HG03097 (cell line): ENCODE data around the gene HMGN3.
"Not testable (repeated sequence)": the region's sequence is repeated elsewhere in the genome, so short reads cannot be mapped to it uniquely, and the experiment has no call there.

Experiments
- ATAC-seq: cut with Tn5 transposase; IDR thresholded peaks from one replicate; pipeline ENCODE4 v1.9.1; 2021; ENCODE audit not compliant: unreplicated experiment, low FRiP score

The HMGN3 gene

DNA sequence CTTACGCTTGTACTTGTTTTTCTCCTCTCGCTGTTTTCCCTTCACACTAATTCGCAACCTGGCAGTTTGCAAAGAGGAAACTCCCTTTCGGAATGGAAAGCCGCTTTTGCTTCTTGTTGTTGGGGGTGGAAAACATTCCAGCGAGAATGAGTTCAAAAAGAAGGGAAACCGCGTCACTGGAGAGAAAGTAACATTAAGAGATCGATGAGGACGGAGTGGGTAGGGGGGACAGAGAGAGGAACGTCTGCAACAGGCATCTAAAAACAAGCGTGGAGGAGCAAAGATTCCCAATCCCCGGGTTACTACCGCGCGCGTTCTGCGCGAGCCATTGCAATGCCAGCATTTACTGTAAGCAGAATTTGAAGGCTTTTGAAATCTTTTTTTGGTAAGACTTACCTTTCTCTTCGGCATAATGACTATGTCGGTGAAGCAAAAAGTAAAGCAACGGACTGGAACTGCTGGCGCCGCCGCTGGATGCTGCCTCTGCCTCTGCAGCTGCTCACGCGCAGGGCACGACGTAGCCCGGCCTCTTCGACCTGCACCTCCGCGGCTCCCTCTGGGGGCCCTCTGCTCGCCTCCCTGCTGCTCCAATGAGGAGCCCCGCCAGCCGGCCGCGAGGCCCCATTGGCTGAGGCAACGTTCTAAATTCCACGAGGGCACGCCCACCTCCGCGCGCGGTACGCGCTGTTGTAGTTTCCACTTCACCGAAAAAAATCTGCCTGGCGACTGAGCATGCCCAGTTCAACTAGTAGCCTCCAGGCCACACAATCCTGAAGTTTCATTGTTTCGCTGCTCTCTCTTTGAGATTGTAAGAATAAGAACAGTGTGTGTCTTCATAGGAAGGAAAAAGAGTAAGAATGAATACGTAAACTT is at the start of gene HMGN3:
Gene HMGN3, minus strand, starts transcription at position 533 of the 873 bp plus-strand sequence.
- ATAC-seq, result peak; percentile 94

DNA sequence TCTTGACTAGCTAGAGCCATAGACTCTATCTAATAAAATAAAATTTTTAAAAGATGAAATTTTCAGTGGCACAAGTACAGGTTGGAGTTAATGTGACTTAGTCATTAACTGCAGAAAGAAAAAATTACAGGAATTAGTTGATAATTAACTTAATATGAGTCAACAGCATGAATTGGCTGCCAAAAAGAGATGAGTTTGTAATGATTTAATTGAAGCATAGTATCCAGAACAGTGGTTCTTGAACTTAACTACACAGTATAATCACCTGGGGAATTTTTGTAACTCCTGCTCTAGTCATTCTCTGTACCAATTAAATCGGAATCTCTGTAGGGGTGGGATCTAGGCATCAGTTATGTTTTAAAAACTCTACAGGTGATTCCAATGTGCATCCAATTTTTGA is 46.3 kb upstream of the HMGN3 start:
- no peak for ATAC-seq

DNA sequence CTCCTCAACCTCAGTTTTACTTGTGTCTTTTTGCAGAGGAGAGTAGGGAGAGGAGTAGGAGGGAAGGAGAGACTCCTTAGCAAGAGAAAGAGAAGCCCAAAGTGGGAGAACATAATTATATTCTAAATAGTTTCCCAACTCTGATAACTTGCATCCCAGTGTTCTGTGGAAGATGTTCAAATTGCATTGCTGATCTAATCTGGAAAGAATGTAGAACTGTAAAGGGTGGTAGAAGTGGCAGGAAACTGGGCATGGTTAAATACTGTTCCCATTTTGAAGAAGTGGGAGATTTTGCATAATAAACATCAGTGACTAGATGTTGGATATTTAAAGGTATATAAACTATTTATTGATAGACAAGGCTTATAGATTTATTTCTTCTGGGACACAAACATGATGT is 42.6 kb upstream of the HMGN3 start:
- no peak for ATAC-seq

DNA sequence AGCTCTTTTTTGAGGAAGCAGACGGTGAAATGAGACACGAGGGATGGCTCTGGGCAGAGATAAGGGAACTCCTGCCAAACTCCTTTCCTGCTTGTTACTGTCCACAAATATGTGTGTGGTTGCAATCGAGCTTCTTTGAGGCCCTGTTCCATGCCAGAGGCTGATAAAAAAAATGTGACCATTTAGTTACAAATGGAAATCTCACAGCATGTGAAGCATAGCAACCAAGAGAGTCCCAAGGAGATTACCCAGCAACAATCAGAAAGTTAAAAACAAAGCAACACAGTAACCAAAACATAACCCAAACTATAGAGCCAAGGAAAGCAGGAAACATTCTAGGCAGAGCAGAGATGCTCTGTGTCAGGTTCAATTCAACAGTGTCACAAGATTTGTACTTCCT is 35.4 kb upstream of the HMGN3 start:
- ATAC-seq, result no peak

DNA sequence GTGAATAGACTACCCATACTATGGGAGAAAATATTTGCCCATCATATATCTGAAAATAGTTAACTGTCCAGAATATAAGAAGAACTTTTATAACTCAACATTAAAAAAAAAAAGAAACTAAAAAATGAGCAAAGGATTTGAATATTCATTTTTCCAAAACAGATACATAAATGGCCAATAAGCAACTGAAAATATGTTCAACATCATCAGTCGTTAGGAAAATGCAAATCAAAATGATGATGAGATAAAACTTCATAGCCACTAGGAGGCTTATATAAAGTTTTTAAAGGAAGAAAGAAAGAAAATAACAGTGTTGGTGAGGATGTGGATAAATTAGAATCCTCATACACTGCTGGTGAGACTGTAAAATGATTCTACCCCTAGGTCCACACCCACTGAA is 32.6 kb upstream of the HMGN3 start:
- ATAC-seq, result no peak

DNA sequence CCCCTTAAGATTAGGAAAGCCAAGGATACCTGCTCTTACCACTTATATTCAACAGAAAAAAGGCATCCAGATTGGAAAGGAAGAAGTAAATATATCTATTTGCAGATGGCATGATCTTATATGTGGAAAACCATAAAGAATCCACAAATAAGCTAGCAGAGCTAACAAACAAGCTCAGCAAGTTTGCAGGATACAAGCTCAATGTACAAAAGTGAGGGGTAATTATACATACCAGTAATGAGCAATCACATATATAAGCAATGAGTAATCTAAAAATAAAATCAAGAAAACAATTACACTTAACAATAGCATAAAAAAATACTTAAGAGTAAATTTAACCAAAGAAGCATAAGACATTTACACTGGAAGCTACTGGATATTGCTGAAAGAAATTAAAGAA is 31.6 kb upstream of the HMGN3 start:
- ATAC-seq, result no peak

DNA sequence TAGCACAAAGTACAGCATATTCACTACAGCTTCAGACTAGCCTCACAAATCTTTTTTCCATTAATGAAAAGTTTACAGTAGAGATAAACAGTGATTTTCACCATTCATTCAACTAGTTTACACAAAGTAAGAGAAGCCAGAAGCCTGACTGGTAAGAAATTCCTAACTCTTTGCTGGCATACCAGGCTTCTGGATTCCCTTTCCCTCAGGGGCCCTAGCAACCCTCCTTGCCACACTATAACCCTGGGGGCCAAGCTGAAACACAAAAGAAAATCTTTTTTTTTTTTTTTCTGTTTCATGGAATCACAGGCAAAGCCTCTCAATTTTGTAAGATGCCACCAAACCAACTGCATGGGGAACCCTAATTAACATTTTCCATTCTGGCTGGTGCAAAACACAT is 28.9 kb upstream of the HMGN3 start:
- no peak for ATAC-seq

DNA sequence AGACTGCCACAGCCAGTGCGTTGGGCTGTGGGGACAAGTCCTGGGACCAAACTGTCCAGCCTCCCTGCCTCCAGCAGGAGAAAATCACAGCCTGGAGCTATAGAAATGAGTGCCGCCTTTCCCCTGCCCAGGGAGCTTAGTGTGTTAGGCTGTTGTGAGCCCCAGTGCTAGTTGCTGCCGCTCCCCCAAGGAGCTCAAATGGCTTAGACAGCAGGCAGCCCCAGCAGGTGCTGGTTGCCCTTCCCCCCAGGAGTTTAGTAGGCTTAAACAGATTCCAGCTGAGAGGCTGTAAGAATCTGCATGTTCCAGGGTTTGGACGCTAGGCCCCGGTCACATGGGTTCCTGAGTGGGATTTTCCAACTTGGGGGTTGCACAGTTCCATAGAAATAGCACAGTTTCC is 27.2 kb upstream of the HMGN3 start:
- ATAC-seq, result no peak

DNA sequence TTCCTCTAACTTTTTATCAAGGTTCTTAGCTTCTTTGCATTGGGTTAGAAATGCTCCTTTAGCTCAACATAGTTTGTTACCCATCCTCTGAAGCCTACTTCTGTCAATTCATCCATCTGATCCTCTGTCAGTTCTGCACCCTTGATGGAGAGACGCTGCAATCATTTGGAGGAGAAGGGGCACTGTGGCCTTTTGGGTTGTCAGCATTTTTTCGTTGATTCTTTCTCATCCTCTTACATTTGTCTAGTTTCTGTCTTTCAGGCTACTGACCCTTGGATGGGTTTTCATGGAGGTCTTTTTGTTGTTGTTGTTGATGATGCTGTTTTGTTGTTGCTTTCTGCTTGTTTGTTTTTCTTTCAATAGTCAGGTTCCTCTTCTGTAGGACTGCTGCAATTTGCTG is 26.3 kb upstream of the HMGN3 start:
- ATAC-seq, result no peak

DNA sequence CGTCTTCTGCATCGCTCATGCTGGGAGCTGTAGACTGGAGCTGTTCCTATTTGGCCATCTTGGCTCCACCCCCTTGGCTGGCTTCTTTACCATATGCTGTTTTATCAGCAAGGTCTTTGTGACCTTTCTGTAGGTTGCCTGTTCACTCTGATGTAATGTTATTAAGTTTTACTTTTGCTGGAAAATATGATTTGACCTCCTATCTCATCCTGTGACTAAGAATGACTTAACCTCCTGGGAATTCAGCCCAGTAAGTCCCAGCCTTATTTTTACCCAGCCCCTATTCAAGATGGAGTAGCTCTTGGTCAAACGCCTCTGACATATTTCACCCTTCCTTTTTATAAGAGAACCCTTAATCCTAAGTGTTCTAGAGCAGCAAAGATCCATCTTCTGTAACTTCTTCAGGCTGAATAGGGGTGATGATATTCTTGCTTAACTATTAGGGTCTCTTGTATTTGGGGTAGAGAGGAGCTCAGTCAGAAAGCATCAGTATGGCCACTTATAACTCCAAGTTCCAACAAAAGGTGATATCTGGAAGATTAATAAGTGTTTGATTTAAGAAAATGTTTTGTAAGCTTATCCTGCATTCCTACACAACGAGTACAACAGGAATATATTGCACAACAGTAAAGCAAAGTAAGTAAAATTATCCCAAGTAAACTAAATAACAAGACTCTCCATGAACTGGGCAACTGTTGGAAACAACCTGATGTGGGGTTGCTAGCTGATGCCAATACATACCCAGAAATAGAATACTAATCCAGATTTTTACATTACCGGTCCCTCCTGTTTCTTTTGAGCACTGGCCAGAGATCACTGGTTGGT is 23.1 kb upstream of the HMGN3 start:
- no peak for ATAC-seq

DNA sequence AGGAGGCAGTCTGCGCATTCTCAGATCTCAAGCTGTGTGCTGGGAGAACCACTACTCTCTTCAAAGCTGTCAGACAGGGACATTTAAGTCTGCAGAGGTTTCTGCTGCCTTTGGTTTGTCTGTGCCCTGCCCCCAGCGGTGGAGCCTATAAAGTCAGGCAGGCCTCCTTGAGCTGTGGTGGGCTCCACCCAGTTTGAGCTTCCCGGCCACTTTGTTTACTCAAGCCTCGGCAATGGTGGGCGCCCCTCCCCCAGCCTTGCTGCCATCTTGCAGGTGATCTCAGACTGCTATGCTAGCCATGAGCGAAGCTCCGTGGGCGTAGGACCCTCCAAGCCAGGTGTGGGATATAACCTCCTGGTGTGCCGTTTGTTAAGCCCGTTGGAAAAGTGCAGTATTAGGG is 22.3 kb upstream of the HMGN3 start:
- not testable (repeated sequence) for ATAC-seq

DNA sequence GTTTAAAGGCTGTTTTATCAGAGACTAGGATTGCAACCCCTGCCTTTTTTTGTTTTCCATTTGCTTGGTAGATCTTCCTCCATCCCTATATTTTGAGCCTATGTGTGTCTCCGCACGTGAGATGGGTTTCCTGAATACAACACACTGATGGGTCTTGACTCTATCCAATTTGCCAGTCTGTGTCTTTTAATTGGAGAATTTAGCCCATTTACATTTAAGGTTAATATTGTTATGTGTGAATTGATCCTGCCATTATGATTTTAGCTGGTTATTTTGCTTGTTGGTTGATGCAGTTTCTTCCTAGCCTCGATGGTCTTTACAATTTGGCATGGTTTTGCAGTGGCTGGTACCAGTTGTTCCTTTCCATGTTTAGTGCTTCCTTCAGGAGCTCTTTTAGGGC is 20.6 kb upstream of the HMGN3 start:
- ATAC-seq, result not testable (repeated sequence)

DNA sequence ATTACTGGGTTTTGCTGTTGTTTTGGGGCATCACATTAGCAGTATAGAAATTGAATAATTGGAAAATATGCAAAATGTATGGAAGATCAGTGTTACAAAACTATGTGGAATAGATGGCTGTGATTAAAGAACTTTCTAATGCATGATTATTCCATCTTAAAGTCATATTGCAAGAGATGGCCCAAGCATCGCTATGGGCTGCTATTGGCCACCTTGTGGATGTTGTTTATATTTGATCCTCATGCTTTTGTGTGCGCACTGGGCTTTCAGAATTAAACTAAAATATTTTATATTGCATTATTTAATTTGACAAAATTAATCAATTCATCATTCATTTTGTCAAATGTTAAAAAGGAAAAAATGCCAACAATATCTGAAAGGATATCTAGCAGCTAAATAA is 16.1 kb upstream of the HMGN3 start:
- no peak for ATAC-seq

DNA sequence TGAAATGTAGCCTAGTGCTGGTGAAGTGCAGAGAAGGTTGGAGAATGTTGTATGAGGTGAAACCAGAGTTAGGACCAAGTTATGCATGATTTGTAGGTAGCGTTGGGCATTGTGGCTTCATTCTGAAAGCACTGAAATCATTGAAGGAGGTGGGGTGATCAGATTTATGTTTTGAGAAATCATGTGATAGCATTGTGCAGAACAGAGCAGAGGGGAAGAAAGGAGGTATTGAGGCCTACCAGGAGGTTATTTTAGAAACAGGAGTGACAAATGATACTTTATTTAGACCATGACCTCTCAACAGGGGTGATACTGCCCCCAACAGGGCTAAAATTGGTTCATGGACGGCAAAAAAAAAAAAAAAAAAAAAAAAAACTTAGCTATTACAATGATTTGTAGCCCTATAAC is 15.6 kb upstream of the HMGN3 start:
- ATAC-seq, result no peak

DNA sequence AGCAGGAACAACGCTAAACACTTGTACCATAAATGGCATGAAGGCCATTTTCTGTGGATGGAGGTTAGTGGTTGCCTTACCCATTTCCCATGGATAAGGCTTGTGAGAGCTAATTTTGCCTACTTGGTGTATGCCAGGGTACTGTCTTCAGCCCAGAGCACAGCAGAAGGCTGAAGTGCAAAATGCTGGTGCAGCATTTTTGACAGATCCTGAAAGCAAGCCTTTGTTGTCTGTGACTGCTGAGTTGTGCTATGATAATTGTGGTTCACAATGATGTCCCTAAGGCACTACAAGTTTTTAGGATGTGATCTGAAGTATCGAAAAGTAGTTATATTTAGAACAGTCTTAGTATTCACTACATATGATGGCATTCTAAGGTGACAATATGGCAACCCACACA is 14.7 kb upstream of the HMGN3 start:
- no peak for ATAC-seq

DNA sequence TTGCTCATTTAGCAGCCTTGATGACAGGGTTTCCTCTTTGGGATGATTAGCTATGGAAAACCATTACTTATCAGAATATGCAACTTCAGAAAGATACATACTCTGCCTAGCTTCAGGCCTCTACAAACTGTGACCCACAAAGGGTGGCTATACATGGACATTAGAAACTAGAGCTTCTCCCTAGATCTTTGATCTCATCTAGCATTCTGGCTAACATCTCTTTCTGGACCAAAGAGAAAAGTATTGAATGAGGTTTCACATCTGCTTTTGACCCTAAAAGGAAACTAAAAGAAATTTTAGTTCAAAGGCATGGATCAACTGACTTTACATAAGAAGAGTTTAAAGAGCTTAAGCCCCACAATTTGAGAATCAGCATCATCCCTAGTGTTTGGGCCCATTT is 12.4 kb upstream of the HMGN3 start:
- no peak for ATAC-seq

DNA sequence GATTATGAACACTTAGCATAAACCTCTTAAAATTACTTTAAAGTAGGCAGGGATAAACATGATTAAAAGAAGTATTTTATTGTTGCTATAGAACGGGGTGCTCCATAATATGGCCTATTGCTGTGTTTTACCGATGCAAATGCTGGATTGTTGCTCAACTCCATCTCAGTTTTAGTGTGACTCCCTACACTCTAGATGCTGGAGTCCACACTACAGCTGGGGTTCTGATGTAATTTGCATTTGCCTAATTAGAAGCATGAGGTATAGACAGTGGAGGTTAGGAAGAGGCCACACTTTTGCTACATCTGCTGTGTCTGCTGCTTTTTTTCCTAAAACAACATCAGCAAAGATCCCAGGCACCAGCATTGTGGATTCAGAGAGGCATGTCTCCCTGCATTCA is 6.7 kb upstream of the HMGN3 start:
- no peak for ATAC-seq

DNA sequence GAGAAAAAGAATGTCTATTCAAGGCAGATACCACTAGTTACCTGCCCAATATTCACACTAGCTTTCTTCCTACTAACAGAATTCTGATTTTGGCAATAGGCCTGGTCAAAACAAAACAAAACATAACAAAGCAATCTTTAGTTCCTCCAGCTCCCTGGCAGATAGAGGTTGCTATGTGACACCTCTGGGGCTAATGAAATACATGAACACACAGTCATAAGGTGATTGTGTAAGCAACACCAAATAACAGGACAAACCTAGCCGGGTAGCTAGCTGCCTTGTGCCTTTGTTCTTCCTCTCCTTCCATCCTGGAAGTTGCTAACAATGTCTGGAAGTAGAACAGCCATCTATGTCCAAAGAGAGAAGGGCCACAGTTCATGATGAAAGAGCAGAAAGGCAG is 6.0 kb upstream of the HMGN3 start:
- no peak for ATAC-seq

DNA sequence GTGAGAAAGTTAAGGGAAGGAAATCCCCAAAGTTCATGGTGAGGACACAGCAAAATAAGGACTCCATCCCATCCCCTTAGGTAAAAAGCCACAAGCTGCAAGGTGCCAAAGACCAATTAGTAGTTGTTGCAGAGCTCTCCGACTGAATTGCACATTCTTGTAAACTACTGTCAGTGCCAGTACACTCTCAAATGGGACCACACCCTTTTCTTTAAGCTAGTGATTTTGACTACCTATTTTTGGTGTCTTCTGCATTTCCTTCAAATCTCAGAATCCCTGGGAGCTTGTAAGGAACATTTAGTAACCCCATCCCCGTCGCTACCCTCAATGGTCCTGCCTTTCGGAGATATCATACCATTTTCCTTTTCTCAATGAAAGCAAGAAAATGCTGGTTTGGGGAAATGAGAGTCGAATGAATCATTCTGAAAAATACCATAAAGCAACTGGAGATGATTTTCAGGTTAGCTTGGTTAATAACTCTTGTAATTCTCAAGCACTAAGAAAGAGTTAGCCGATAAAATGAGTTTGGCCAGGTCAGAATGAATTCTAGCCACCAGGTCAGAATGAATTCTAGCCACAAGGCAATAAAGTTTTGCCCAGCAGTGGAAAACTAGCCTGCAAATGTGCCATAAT is 5.2 kb upstream of the HMGN3 start:
- ATAC-seq, result peak; percentile 34

DNA sequence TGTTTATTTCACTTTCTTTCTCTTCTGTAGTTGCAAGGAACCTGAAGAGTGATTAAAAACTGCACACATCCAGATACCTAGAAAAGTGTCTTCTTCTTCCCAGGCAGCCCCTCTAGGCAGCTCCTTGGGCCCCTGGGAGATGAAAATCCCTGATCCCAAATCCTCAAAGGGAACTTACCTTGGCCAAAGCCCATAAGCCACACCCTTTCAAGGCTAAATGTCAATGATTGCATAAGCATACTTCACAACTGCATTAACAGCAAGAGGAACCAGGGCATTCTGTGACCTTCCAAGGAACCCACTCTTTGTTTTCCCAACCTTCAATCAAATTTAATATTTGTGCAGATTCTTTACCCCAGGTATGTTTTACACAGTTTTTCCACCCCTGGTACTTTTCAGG is 4.4 kb upstream of the HMGN3 start:
- no peak for ATAC-seq

DNA sequence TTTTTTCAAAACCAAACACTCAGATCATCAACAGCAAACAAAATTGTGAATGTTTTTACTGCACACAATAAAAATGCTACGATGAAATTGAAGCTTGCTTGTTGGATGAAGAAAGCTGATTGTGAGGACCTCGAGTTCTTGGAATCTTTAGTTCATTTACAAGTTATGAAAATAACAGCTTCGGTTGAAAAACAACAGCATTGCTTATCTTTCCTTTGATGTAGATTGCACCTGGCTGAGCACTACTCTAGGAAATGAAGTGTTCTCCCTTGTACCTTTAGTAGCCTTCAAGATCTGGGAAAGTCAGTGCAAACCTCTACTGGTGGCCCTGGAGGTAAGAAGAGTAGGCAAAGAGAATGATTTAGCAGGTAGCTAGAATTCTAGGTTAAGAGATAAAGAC is 2.2 kb upstream of the HMGN3 start:
- no peak for ATAC-seq
